ENCODE data around the gene HMGB3. TPM values are rescaled to one million over a fixed set of nuclear protein-coding genes. Genes with fewer than 3 reads are reported as not detected.

The HMGB3 gene
- total and polyA plus RNA-seq, 9 donors, result 28.2 to 85.4 (median 65.9) TPM

DNA sequence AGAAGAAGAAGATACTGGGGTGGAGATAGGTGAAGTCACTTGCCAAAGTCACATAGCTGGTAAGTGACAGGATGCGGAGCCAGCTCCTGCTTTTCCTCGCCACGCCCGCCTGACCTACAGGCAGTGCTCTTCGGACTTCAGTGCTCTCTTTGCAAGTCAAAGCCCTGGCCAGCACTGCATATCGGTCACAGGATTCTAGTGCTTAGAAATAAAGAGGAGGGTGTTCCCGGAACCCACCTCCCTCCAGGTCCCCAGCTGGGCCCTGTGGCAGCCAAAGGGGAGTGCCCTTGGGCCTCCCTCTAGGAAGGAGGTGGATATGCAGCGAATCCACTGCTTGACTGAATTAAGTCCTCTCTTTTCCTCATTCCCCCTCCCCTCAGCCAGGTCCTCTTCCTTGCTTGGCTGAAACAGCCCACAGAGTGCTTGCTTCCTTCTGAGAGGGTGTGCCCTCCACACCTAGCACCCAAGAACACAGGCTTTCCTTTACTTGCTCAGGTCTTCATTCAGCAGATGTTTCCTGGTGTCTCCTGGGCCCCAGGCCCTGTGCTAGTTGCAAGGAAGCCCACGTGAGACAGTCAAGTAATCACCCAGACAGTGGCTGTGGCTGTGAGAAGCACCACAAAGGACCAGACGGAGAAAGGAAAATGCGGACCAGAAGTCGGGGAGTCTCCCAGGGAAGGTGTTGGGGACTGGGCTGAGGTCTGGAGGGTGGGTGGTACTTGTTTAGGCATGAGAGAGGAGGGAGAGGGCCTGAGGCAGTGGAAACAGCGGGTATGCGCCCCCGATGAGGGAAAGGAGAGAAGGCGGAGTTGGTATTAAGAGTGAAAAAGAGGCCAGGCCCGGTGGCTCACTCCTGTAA, 14.0 kb upstream of the HMGB3 start:
- 62% methylated on average over 9 of the region's 17 CpGs for WGBS (ENCODE audit: insufficient coverage)
- Histone ChIP-seq H3K4me3 (ENCODE audit: low read length) (no peak overlapping the region), H3K4me1 (ENCODE audit: control insufficient read depth, insufficient read depth, low read length) (no peaks in the 10 kb centered on the region), H3K36me3 (ENCODE audit: control insufficient read depth, insufficient read depth, low read length) (no peaks in the 10 kb centered on the region), H3K9me3 (replicated peaks; ENCODE audit: control insufficient read depth, low read depth, low read length) (no peaks in the 10 kb centered on the region), H3K27ac (ENCODE audit: low read length) (no peak overlapping the region), H3K27me3 (ENCODE audit: control insufficient read depth, insufficient read depth, low read length) (no peaks in the 10 kb centered on the region)
- no peak for DNase-seq

- no peak overlapping the region for H3K27ac ChIP-seq (ENCODE audit: low read length)
- no peaks in the 10 kb centered on the region for H3K9me3 ChIP-seq (replicated peaks; ENCODE audit: control insufficient read depth, low read depth, low read length)
- H3K4me1 ChIP-seq (ENCODE audit: control insufficient read depth, insufficient read depth, low read length), result no peaks in the 10 kb centered on the region
- H3K36me3 ChIP-seq (ENCODE audit: control insufficient read depth, insufficient read depth, low read length), result no peaks in the 10 kb centered on the region
- no peak overlapping the region for H3K4me3 ChIP-seq (ENCODE audit: low read length)
- H3K27me3 ChIP-seq (ENCODE audit: control insufficient read depth, insufficient read depth, low read length), result no peaks in the 10 kb centered on the region
- WGBS (ENCODE audit: insufficient coverage), result 36% methylated on average over 2 of the region's 2 CpGs
- no peak for DNase-seq
These were observed 10.7 kb upstream of the HMGB3 start for GRCh38 chrX:150972450-150972849.

DNA sequence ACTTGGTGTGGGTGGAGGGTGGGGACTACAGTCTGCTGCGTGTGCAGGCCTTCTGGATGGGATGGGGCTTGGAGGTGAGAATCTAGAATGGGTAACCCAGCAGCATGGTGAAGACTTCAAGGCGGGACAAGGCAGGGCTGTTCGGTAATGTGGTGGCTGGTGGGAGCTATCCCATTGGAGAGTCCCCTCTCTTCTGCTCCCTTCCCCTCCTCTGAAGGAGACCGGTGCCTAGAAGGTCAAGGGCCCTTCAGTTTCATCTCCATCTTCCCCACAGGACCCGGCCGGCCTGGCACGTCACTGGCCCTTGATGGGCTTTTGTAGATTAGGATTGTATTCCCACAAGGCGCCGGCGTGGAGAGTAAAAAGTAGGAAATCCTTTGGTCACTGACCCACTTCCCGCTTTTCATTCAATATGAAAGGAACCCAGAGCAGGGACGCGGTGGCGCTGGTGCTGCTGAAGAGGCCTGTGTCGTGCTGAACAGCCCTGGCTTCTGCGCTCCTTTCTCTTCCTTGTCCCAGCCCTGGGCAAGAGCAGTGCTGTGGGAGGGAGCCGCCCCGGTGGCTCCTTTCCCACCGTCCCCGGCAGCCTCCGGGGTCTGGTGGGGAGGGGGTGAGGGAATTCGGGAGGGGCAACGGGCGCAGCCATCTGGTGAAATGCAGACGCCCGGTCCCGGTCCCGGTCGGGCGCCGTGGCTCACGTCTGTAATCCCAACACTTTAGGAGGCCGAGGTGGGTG, 7.3 kb upstream of the HMGB3 start:
- Histone ChIP-seq H3K9me3 (replicated peaks; ENCODE audit: control insufficient read depth, low read depth, low read length) (no peaks in the 10 kb centered on the region), H3K4me1 (ENCODE audit: control insufficient read depth, insufficient read depth, low read length) (no peaks in the 10 kb centered on the region), H3K27ac (ENCODE audit: low read length) (peak overlapping the region; percentile 29), H3K27me3 (ENCODE audit: control insufficient read depth, insufficient read depth, low read length) (no peaks in the 10 kb centered on the region), H3K4me3 (ENCODE audit: low read length) (no peak overlapping the region), H3K36me3 (ENCODE audit: control insufficient read depth, insufficient read depth, low read length) (no peaks in the 10 kb centered on the region)
- WGBS (ENCODE audit: insufficient coverage), result 37% methylated on average over 21 of the region's 33 CpGs
- no peak for DNase-seq

- no peak for DNase-seq
- 80% methylated on average over 14 of the region's 25 CpGs for WGBS (ENCODE audit: insufficient coverage)
- no peak overlapping the region for H3K4me3 ChIP-seq (ENCODE audit: low read length)
These were observed 5.5 kb upstream of the HMGB3 start for GRCh38 chrX:150977411-150978162.

DNA sequence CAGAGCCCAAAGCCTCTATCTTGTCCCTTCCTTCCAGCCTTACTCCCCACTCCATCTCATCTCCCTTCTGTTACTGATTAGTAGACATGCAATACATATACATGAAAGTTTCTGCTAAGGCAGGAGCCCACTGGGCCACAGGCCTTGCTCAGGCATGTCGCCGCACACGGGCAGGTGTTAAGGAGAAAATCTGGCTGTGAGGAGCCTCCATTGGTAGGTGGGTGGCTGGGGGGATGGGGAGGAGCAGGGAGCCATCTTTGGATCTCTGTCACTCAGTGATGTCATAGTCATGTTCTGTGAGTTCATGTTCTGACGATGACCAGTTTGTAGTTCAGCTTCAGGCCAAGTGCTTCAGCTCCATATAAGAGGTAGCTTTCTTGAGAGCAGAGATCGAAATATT, 2.9 kb upstream of the HMGB3 start:
- no peaks in the 10 kb centered on the region for H3K36me3 ChIP-seq (ENCODE audit: control insufficient read depth, insufficient read depth, low read length)
- H3K4me3 ChIP-seq (ENCODE audit: low read length), result no peak overlapping the region
- H3K4me1 ChIP-seq (ENCODE audit: control insufficient read depth, insufficient read depth, low read length), result peaks cover 7% of the 10 kb centered on the region
- no peaks in the 10 kb centered on the region for H3K27me3 ChIP-seq (ENCODE audit: control insufficient read depth, insufficient read depth, low read length)
- 86% methylated on average over 5 of the region's 5 CpGs for WGBS (ENCODE audit: insufficient coverage)
- H3K27ac ChIP-seq (ENCODE audit: low read length), result no peak overlapping the region
- no peak for DNase-seq
- no peaks in the 10 kb centered on the region for H3K9me3 ChIP-seq (replicated peaks; ENCODE audit: control insufficient read depth, low read depth, low read length)

More at GRCh38 chrX:150977411-150978162, 5.5 kb upstream of the HMGB3 start:
- H3K36me3 ChIP-seq (ENCODE audit: control insufficient read depth, insufficient read depth, low read length), result no peaks in the 10 kb centered on the region
- peaks cover 4% of the 10 kb centered on the region for H3K4me1 ChIP-seq (ENCODE audit: control insufficient read depth, insufficient read depth, low read length)
- no peaks in the 10 kb centered on the region for H3K27me3 ChIP-seq (ENCODE audit: control insufficient read depth, insufficient read depth, low read length)
- H3K27ac ChIP-seq (ENCODE audit: low read length), result no peak overlapping the region
- H3K9me3 ChIP-seq (replicated peaks; ENCODE audit: control insufficient read depth, low read depth, low read length), result no peaks in the 10 kb centered on the region

DNA sequence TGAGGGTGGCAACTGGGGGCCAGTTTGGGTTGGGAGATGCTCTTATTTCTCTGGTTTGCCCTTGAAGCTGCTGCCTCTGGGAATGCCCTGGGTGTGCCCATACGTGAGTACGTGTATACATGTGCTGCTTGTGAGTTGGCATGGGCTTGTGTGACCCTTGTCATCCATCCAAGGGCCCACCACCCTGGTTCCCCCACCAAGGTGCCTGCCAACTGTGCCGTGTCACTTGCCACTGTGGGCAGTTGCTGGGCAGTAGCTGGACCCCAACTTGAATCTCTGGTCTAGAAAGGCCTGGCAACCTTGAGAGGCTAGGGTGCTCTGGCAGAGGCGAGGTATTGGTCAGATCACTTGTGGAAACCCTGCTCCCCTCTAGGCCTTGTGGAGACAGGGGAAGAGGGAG, 2.4 kb upstream of the HMGB3 start:
- 55% methylated on average over 1 of the region's 4 CpGs for WGBS (ENCODE audit: insufficient coverage)
- no peak for DNase-seq

DNA sequence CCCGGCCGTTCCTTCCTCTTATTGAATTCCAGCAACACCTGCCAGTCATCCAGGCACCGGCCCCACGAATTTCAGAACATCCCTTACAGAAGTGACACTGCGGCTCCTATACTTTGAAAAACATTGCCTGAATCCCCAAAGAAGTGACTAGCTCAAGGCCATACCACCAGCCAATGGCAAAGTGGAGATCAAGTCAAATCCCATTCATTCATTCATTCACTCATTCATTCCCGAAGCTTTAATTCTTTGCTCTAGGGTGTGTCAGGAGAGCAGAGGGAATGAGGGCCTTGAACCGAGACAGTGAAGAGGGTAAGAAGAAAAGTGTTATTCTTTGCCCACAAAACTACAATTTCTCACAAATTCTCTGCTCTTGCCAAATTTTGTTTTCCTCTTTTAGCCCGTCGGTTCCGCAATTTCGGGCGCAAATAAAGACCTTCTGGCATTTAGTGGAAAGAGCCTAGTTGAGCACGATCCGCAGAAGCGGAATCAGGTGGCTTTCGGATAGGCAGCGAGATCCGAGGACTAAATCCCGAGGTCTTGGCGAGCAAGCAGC, 824 bp upstream of the HMGB3 start:
- 39% methylated on average over 17 of the region's 20 CpGs for WGBS (ENCODE audit: insufficient coverage)
- H3K4me3 ChIP-seq (ENCODE audit: low read length), result peak overlapping the region; percentile 55
- peak; percentile 24 for DNase-seq

More for the DNA sequence above, 2.4 kb upstream of the HMGB3 start:
- Histone ChIP-seq H3K4me3 (ENCODE audit: low read length) (no peak overlapping the region), H3K27me3 (ENCODE audit: control insufficient read depth, insufficient read depth, low read length) (no peaks in the 10 kb centered on the region), H3K27ac (ENCODE audit: low read length) (no peak overlapping the region), H3K9me3 (replicated peaks; ENCODE audit: control insufficient read depth, low read depth, low read length) (no peaks in the 10 kb centered on the region), H3K4me1 (ENCODE audit: control insufficient read depth, insufficient read depth, low read length) (peaks cover 7% of the 10 kb centered on the region), H3K36me3 (ENCODE audit: control insufficient read depth, insufficient read depth, low read length) (no peaks in the 10 kb centered on the region)

GRCh38 chrX:150983521-150984168, 510 bp downstream of the HMGB3 start:
- Histone ChIP-seq H3K27me3 (ENCODE audit: control insufficient read depth, insufficient read depth, low read length) (no peaks in the 10 kb centered on the region), H3K9me3 (replicated peaks; ENCODE audit: control insufficient read depth, low read depth, low read length) (no peaks in the 10 kb centered on the region), H3K36me3 (ENCODE audit: control insufficient read depth, insufficient read depth, low read length) (peaks cover 9% of the 10 kb centered on the region), H3K4me1 (ENCODE audit: control insufficient read depth, insufficient read depth, low read length) (peaks cover 7% of the 10 kb centered on the region), H3K4me3 (ENCODE audit: low read length) (peak overlapping the region; percentile 30), H3K27ac (ENCODE audit: low read length) (peak overlapping the region; percentile 20)
- peak; percentile 9 for DNase-seq
- 26% methylated on average over 85 of the region's 96 CpGs for WGBS (ENCODE audit: insufficient coverage)

More for the DNA sequence above, 824 bp upstream of the HMGB3 start:
- H3K4me1 ChIP-seq (ENCODE audit: control insufficient read depth, insufficient read depth, low read length), result peaks cover 7% of the 10 kb centered on the region
- H3K27me3 ChIP-seq (ENCODE audit: control insufficient read depth, insufficient read depth, low read length), result no peaks in the 10 kb centered on the region
- peaks cover 6% of the 10 kb centered on the region for H3K36me3 ChIP-seq (ENCODE audit: control insufficient read depth, insufficient read depth, low read length)
- H3K27ac ChIP-seq (ENCODE audit: low read length), result peak overlapping the region; percentile 47
- no peaks in the 10 kb centered on the region for H3K9me3 ChIP-seq (replicated peaks; ENCODE audit: control insufficient read depth, low read depth, low read length)

GRCh38 chrX:150984169-150984824, 1.2 kb downstream of the HMGB3 start:
- Histone ChIP-seq H3K27me3 (ENCODE audit: control insufficient read depth, insufficient read depth, low read length) (no peaks in the 10 kb centered on the region), H3K9me3 (replicated peaks; ENCODE audit: control insufficient read depth, low read depth, low read length) (no peaks in the 10 kb centered on the region), H3K4me3 (ENCODE audit: low read length) (peak overlapping the region; percentile 38), H3K4me1 (ENCODE audit: control insufficient read depth, insufficient read depth, low read length) (peaks cover 7% of the 10 kb centered on the region), H3K27ac (ENCODE audit: low read length) (peak overlapping the region; percentile 20), H3K36me3 (ENCODE audit: control insufficient read depth, insufficient read depth, low read length) (peaks cover 11% of the 10 kb centered on the region)
- DNase-seq, result peak; percentile 18
- WGBS (ENCODE audit: insufficient coverage), result 24% methylated on average over 66 of the region's 93 CpGs
